GM23248 (cell line): ENCODE measurements around the gene PML. TPM values are rescaled to one million over a fixed set of nuclear protein-coding genes. Genes with fewer than 3 reads are reported as not detected.
"Not testable (repeated sequence)": the region's sequence is repeated elsewhere in the genome, so short reads cannot be mapped to it uniquely, and the experiment has no call there.

Experiments used
- DNase-seq: peaks from one replicate; pipeline ENCODE4 v3.0.0-alpha.2; 2015
- H2AFZ ChIP-seq: fragments of 200-600 bp; sonication (generic); 2 replicates; pipeline ENCODE4 v1.6.1; 2016; ENCODE audit warnings: antibody characterized with exemption
- H3F3A ChIP-seq: fragments of 200-600 bp; sonication (generic); 2 replicates; pipeline ENCODE4 v1.6.1; 2016; ENCODE audit warnings: mild to moderate bottlenecking, antibody characterized with exemption, mixed run types; ENCODE audit not compliant: insufficient read depth
- H3K27ac ChIP-seq: fragments of 200-600 bp; sonication (generic); 2 replicates; pipeline ENCODE4 v1.5.1; 2016; ENCODE audit warnings: mild to moderate bottlenecking
- H3K27me3 ChIP-seq: fragments of 200-600 bp; sonication (generic); replicated peaks from 2 replicates; pipeline ENCODE4 v1.6.1; 2016; ENCODE audit warnings: mild to moderate bottlenecking; ENCODE audit not compliant: insufficient read depth
- H3K36me3 ChIP-seq: fragments of 200-600 bp; sonication (generic); 2 replicates; pipeline ENCODE4 v1.6.1; 2016; ENCODE audit warnings: low read depth, mild to moderate bottlenecking
- H3K4me1 ChIP-seq: fragments of 200-600 bp; sonication (generic); 2 replicates; pipeline ENCODE4 v1.6.1; 2016; ENCODE audit warnings: mild to moderate bottlenecking; ENCODE audit not compliant: insufficient read depth
- H3K4me2 ChIP-seq: fragments of 200-600 bp; sonication (generic); one replicate; pipeline ENCODE4 v1.6.1; 2016; ENCODE audit warnings: mild to moderate bottlenecking; ENCODE audit not compliant: unreplicated experiment
- H3K4me3 ChIP-seq: fragments of 200-600 bp; sonication (generic); 2 replicates; pipeline ENCODE4 v1.5.1; 2016; ENCODE audit warnings: mild to moderate bottlenecking
- H3K79me2 ChIP-seq: fragments of 200-600 bp; sonication (generic); 2 replicates; pipeline ENCODE4 v1.6.1; 2016; ENCODE audit warnings: mild to moderate bottlenecking; ENCODE audit not compliant: insufficient read depth
- H3K9ac ChIP-seq: fragments of 200-600 bp; sonication (generic); 2 replicates; pipeline ENCODE4 v1.6.1; 2016; ENCODE audit warnings: mild to moderate bottlenecking
- H3K9me2 ChIP-seq: fragments of 200-600 bp; sonication (generic); 2 replicates; pipeline ENCODE4 v1.6.1; 2016; ENCODE audit warnings: mixed run types, mild to moderate bottlenecking, moderate library complexity; ENCODE audit not compliant: insufficient read depth
- H3K9me3 ChIP-seq: fragments of 200-600 bp; sonication (generic); one replicate; pipeline ENCODE4 v1.6.1; 2017; ENCODE audit warnings: low read depth
- H4K20me1 ChIP-seq: fragments of 200-600 bp; sonication (generic); 2 replicates; pipeline ENCODE4 v1.6.0; 2016; ENCODE audit not compliant: insufficient read depth
- WGBS, 2 experiments: methylation state at CpG; one replicate each; pipeline ENCODE4 v1.1.6; 2015 to 2017; ENCODE audit warnings: low lambda C conversion rate in 2 of 2, low coverage in 1 of 2; ENCODE audit errors: missing lambda C conversion rate in 2 of 2; 5-methylcytosine and 5-hydroxymethylcytosine counted together
- in situ Hi-C: fragments of 300-500 bp; cut with MboI; formaldehyde crosslinking; loops from 2 replicates; pipeline ENCODE4 v1.15.0; 2020
- polyA plus RNA-seq: library from polyadenylated mRNA; unstranded; fragments of >200 nt; fragmentation: Nextera tagmentation; extraction: Ambion mirVana; gene quantifications from 2 replicates; pipeline ENCODE4 v1.2.1, GENCODE V29; 2016
- total RNA-seq: library from RNA; depleted of rRNA; stranded (reverse); fragments of >200 nt; shearing (Covaris generic); gene quantifications from 2 replicates; pipeline ENCODE4 v1.2.3, GENCODE V29; 2014

The PML gene
- total and polyA plus RNA-seq, 2 experiments from 2014 or later: 52.9 to 74.7 TPM

DNA sequence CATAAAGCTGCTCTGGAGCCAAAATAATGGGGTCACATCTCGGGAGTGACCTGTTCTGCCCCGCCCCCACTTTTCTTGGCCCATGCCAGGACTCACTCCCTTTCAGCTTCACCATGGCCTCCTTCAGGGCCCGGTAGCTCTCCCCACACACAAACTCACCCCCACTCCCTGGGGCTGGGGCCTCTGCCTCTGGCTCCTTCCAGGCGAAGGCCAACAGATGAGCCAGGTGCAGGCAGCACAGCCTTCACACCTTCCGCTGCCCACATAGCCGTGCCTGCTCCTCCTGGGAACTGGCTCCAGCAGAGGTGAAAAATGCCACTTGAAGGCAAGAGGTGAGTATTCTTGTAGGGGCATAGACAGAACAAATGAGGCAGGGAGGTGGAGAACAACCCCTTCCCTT is 77.1 kb downstream of the PML start:
- not testable (repeated sequence) for H3K4me2 ChIP-seq

DNA sequence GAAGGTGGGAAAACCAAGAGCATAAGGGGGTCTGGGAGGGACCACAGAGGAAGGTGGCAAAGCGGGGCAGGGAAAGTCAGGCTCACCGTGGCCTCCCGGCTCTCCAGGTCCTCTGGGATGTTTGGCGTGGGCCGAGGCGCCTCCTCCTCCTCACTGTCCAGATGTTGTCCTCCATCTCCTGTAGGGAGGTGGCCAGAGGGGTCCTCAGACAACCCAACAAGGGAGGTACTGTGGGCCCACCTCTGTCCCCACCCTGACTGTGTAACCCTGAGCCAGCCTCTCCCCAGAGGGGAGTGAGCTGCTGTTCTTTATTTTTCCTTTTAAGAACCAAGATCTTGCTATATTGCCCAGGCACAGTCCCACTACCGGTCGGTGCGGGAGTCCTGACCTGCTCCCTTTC is 77.6 kb downstream of the PML start:
- H4K20me1 ChIP-seq, H3K9me3 ChIP-seq, H3K4me3 ChIP-seq, H3K9ac ChIP-seq, H2AFZ ChIP-seq, H3K27me3 ChIP-seq, H3K36me3 ChIP-seq, H3K79me2 ChIP-seq, H3K27ac ChIP-seq, H3K4me1 ChIP-seq, H3K9me2 ChIP-seq, in situ Hi-C loops, H3F3A ChIP-seq, DNase-seq, H3K4me2 ChIP-seq: not testable (repeated sequence)
- 60 to 74% methylated on average over 1 to 5 of the region's 9 CpGs for WGBS, 2 experiments

More for the DNA sequence above, 77.1 kb downstream of the PML start:
- H3K9me3 ChIP-seq, DNase-seq, H3K27me3 ChIP-seq, H3F3A ChIP-seq, H2AFZ ChIP-seq, H3K36me3 ChIP-seq, in situ Hi-C loops, H3K4me1 ChIP-seq, H3K79me2 ChIP-seq, H4K20me1 ChIP-seq, H3K9me2 ChIP-seq, H3K9ac ChIP-seq, H3K27ac ChIP-seq, H3K4me3 ChIP-seq: not testable (repeated sequence)
- WGBS, 2 experiments: 75 to 76% methylated on average over 4 of the region's 6 CpGs

DNA sequence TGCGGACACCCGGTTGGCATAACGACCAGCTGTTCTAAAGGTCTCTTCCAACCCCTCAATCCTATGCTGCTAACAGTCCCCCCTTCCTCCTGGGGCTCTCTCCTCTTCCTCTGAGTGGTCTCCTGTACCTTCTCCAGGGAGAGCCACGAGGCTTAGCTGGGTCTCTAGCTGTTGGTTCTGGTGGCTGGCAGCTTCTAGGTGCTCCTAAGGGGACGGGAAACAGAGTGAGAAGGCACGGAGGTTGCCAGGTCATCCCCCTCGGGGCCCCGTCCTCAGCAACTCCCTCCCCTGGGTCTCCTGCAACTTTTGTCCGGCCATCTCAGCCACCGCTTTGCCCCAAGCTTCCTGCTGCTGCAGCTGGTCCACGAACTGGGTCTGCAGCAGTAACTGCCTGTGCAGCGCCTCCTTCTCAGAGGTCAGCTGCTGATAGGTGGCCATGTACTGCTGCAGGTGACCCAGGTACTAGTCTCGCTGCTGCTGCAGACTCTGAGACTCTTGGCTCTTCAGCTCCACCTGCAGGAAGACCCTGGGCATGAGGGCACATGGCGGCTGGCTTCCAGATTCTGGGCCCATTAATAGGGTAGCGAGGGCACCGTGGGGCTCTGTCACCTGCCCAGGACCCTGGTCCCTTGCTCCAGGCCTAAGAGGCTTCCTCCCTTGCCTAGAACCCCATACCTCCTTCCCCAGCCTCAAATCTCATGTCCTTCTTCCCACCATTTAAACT is 78.3 kb downstream of the PML start:
- H4K20me1 ChIP-seq, H3K27me3 ChIP-seq, H3F3A ChIP-seq, H3K4me1 ChIP-seq, H3K9me3 ChIP-seq, H3K9ac ChIP-seq, H2AFZ ChIP-seq, H3K4me3 ChIP-seq, DNase-seq, H3K9me2 ChIP-seq, in situ Hi-C loops, H3K27ac ChIP-seq, H3K79me2 ChIP-seq, H3K36me3 ChIP-seq, H3K4me2 ChIP-seq: not testable (repeated sequence)
- 27 to 33% methylated on average over 9 of the region's 16 CpGs for WGBS, 2 experiments

DNA sequence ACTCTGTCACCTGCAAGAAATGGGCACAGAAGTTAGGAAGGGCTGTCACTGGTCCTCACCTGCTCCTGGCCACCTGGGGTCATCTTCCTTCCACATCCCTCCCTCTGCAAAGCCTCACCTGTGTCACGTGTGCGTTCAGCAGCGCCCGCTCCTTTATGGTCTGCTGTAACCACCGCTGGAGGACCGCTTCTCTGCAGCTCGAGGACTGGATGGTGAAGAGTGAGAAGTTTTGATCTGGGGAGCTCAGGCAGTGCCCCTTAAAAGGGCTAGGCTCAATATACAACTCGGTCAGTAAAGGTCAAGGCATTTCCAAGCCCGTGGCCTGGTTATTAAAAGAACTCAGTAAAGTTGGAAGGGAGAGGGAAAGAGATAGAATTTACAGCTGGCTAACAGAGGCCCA is 81.3 kb downstream of the PML start:
- H3K4me1 ChIP-seq, H4K20me1 ChIP-seq, H3K4me2 ChIP-seq, H3K79me2 ChIP-seq, H3K4me3 ChIP-seq, H3K9ac ChIP-seq, H2AFZ ChIP-seq, DNase-seq, H3F3A ChIP-seq, H3K36me3 ChIP-seq, H3K27me3 ChIP-seq, H3K27ac ChIP-seq, in situ Hi-C loops, H3K9me3 ChIP-seq, H3K9me2 ChIP-seq: not testable (repeated sequence)
- 58 to 71% methylated on average over 9 of the region's 9 CpGs for WGBS, 2 experiments

DNA sequence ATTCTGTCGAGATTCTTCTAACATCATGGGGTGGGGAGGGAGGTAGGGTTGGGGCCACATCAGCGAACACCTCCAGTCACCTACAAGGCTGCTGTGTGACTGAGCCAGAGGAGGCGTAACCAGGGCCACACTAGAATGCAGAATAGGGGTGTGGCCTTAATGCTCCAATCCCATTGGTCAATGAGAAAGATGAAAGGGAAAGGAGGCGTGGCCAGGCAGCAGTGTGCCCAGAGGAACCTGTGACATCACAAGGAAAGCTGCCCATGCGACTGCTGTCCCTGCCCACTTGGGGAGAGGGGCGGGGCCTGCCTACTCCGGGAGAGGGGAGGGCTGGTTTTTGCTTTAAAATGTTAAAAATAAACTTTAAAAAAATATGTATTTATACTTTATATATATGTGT is 87.9 kb downstream of the PML start, which contains the start of gene GOLGA6A:
GOLGA6A (minus strand) TSS at position 101 of the 400 bp plus-strand sequence; CDS start at position 60, 41 bp downstream.
- H3K27ac ChIP-seq, H3K4me1 ChIP-seq, H4K20me1 ChIP-seq, H3K9me3 ChIP-seq, H2AFZ ChIP-seq, H3K9ac ChIP-seq, H3K4me2 ChIP-seq, DNase-seq, H3K4me3 ChIP-seq, H3K36me3 ChIP-seq, in situ Hi-C loops, H3F3A ChIP-seq, H3K9me2 ChIP-seq, H3K79me2 ChIP-seq, H3K27me3 ChIP-seq: not testable (repeated sequence)
- no CpG with 5 or more reads among the region's 7 CpGs for WGBS, 2 experiments

DNA sequence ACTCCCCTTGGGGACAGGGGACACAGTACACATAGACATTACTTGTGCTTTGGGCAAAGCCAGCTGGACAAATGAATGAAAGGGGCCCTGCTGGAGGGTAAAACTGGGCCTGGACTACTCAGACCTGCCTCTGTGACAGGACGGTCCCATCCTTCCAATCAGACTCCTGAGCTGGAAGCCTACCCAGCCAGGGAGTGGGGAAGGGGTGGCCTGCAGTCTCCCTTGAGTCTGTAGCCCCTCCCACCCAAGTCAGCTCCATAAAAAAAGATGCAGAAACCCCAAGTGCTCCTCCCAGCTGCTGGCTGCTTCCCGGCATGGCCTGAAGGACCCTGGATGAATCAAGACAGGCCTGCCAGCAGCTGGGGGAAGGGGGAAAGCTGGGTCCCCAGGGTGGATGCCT is 100.1 kb downstream of the PML start:
- WGBS, 2 experiments: no CpG with 5 or more reads among the region's 2 CpGs
- H3K9ac ChIP-seq, H3K9me3 ChIP-seq, H3K27ac ChIP-seq, H3K4me1 ChIP-seq, H3K4me2 ChIP-seq, H3K36me3 ChIP-seq, H2AFZ ChIP-seq, H3K4me3 ChIP-seq, DNase-seq, H4K20me1 ChIP-seq, H3K79me2 ChIP-seq, H3K27me3 ChIP-seq, H3K9me2 ChIP-seq, in situ Hi-C loops, H3F3A ChIP-seq: not testable (repeated sequence)

DNA sequence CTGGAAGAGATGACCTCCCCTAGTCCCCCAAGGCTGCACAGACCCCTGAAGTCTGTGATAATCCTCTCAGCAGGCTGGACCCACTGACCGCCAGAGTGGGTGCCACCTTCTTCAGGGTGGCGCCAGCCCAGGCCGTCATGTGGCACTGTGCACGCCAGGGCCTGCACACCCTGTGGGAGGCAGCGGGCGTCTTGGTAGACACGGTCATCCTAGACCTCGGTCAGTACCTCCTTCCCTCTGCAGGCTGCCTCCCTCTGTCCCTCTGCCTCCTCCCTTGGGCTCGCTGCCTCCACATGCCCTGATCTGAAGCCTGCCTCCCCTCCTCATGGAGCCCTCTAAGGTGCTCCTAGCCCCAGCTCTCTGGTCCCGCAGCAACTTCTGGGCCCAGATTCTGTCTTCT is 101.1 kb downstream of the PML start:
- H3K4me2 ChIP-seq, H3K9me2 ChIP-seq, H3K4me1 ChIP-seq, H3K27me3 ChIP-seq, DNase-seq, H3K4me3 ChIP-seq, in situ Hi-C loops, H3K9me3 ChIP-seq, H3K36me3 ChIP-seq, H3K27ac ChIP-seq, H3F3A ChIP-seq, H2AFZ ChIP-seq, H4K20me1 ChIP-seq, H3K9ac ChIP-seq, H3K79me2 ChIP-seq: not testable (repeated sequence)
- 44 to 45% methylated on average over 5 to 7 of the region's 10 CpGs for WGBS, 2 experiments
